ENCODE measurements around the gene SBNO2. TPM values are rescaled to one million over a fixed set of nuclear protein-coding genes. Genes with fewer than 3 reads are reported as not detected.

The SBNO2 gene
- total and polyA plus RNA-seq, 9 of the 15 experiments (the other 6 are each of a cell fraction or from before 2014, with no cell fraction given) = 0.01 to 46.2 (median 6.7) TPM

DNA sequence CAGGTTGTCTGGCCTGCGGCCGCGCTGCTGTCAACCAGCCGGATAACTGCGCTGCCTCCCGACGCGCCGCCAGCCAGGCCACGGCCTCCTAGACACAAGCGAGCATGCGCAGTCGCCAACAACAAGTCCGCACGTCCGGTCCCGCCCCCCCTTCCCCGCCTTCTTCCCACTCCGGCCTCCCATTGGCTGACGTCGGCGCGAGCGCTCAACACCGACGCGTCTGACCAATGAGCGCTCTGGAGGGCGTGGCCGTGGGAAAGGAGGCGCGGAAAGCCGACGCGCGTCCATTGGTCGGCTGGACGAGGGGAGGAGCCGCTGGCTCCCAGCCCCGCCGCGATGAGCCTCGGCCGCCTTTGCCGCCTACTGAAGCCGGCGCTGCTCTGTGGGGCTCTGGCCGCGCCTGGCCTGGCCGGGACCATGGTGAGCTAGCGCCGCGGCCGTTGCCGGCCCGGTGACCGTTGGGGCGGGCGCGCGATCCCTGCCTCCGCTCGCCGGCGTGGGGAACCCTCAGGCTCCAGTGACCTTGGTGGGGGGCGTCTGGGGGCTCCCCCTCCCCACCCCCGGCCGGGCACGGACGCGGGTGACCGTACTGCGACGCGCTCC is 70.3 kb downstream of the SBNO2 start, which contains the start of gene GPX4 (continued):
- TF ChIP-seq ERF (CRISPR knock-in tag; IDR thresholded peaks at IDR 0.05) (peak; percentile 63; the same call in 1 of the 2 replicates), KAT7 (CRISPR knock-in tag; IDR thresholded peaks at IDR 0.05; ENCODE audit: borderline replicate concordance) (peak; percentile 86; the same call in 1 of the 2 replicates), ZNF239 (CRISPR knock-in tag; IDR thresholded peaks at IDR 0.05) (no peak), PPARD (CRISPR knock-in tag; IDR thresholded peaks at IDR 0.05) (no peak), CEBPB (tag; IDR thresholded peaks at IDR 0.05) (no peak), RFX1 (IDR thresholded peaks at IDR 0.05) (no peak), ATF1 (CRISPR knock-in tag; IDR thresholded peaks at IDR 0.05) (peak; percentile 54), ATF1 (tag; IDR thresholded peaks at IDR 0.05) (peak; percentile 89), NRF1 (conservative IDR thresholded peaks at IDR 0.05 in 1 of 2, IDR thresholded peaks at IDR 0.05 in 1 of 2) (peak; percentile 92 to 93), CBFB (CRISPR knock-in tag; IDR thresholded peaks at IDR 0.05) (no peak), SIRT6 (IDR thresholded peaks at IDR 0.05; ENCODE audit: low read depth, low read length) (no peak), POLR2A (conservative IDR thresholded peaks at IDR 0.05) (peak; percentile 97), HDAC1 (IDR thresholded peaks at IDR 0.05) (peak in 1 of 2 experiments; percentile 70; a peak in 2 of 4 replicates), HEY1 (CRISPR knock-in tag; IDR thresholded peaks at IDR 0.05; ENCODE audit: borderline replicate concordance) (no peak), MTA1 (IDR thresholded peaks at IDR 0.05; ENCODE audit: borderline replicate concordance) (no peak)
- TF ChIP-seq, protein P1, sequence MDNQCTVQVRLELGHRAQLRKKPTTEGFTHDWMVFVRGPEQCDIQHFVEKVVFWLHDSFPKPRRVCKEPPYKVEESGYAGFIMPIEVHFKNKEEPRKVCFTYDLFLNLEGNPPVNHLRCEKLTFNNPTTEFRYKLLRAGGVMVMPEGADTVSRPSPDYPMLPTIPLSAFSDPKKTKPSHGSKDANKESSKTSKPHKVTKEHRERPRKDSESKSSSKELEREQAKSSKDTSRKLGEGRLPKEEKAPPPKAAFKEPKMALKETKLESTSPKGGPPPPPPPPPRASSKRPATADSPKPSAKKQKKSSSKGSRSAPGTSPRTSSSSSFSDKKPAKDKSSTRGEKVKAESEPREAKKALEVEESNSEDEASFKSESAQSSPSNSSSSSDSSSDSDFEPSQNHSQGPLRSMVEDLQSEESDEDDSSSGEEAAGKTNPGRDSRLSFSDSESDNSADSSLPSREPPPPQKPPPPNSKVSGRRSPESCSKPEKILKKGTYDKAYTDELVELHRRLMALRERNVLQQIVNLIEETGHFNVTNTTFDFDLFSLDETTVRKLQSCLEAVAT (IDR thresholded peaks at IDR 0.05) = peak in 1 of 2 experiments; percentile 22; a peak in 1 of 4 replicates
- TF ChIP-seq, protein P2, sequence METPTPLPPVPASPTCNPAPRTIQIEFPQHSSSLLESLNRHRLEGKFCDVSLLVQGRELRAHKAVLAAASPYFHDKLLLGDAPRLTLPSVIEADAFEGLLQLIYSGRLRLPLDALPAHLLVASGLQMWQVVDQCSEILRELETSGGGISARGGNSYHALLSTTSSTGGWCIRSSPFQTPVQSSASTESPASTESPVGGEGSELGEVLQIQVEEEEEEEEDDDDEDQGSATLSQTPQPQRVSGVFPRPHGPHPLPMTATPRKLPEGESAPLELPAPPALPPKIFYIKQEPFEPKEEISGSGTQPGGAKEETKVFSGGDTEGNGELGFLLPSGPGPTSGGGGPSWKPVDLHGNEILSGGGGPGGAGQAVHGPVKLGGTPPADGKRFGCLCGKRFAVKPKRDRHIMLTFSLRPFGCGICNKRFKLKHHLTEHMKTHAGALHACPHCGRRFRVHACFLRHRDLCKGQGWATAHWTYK (CRISPR knock-in tag; IDR thresholded peaks at IDR 0.05) = peak; percentile 50; the same call in 1 of the 2 replicates
- TF ChIP-seq, protein P3, sequence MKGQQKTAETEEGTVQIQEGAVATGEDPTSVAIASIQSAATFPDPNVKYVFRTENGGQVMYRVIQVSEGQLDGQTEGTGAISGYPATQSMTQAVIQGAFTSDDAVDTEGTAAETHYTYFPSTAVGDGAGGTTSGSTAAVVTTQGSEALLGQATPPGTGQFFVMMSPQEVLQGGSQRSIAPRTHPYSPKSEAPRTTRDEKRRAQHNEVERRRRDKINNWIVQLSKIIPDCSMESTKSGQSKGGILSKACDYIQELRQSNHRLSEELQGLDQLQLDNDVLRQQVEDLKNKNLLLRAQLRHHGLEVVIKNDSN (CRISPR knock-in tag; IDR thresholded peaks at IDR 0.05) = peak; percentile 68
- TF ChIP-seq, protein P4, sequence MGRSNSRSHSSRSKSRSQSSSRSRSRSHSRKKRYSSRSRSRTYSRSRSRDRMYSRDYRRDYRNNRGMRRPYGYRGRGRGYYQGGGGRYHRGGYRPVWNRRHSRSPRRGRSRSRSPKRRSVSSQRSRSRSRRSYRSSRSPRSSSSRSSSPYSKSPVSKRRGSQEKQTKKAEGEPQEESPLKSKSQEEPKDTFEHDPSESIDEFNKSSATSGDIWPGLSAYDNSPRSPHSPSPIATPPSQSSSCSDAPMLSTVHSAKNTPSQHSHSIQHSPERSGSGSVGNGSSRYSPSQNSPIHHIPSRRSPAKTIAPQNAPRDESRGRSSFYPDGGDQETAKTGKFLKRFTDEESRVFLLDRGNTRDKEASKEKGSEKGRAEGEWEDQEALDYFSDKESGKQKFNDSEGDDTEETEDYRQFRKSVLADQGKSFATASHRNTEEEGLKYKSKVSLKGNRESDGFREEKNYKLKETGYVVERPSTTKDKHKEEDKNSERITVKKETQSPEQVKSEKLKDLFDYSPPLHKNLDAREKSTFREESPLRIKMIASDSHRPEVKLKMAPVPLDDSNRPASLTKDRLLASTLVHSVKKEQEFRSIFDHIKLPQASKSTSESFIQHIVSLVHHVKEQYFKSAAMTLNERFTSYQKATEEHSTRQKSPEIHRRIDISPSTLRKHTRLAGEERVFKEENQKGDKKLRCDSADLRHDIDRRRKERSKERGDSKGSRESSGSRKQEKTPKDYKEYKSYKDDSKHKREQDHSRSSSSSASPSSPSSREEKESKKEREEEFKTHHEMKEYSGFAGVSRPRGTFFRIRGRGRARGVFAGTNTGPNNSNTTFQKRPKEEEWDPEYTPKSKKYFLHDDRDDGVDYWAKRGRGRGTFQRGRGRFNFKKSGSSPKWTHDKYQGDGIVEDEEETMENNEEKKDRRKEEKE (IDR thresholded peaks at IDR 0.05; ENCODE audit: borderline replicate concordance in 1 of 2, control insufficient read depth in 1 of 2, low read depth in 2 of 2, low read length in 1 of 2) = no peak
- TF ChIP-seq, protein P5, sequence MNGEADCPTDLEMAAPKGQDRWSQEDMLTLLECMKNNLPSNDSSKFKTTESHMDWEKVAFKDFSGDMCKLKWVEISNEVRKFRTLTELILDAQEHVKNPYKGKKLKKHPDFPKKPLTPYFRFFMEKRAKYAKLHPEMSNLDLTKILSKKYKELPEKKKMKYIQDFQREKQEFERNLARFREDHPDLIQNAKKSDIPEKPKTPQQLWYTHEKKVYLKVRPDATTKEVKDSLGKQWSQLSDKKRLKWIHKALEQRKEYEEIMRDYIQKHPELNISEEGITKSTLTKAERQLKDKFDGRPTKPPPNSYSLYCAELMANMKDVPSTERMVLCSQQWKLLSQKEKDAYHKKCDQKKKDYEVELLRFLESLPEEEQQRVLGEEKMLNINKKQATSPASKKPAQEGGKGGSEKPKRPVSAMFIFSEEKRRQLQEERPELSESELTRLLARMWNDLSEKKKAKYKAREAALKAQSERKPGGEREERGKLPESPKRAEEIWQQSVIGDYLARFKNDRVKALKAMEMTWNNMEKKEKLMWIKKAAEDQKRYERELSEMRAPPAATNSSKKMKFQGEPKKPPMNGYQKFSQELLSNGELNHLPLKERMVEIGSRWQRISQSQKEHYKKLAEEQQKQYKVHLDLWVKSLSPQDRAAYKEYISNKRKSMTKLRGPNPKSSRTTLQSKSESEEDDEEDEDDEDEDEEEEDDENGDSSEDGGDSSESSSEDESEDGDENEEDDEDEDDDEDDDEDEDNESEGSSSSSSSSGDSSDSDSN (IDR thresholded peaks at IDR 0.05; ENCODE audit: borderline replicate concordance in 1 of 2, low read depth in 2 of 2, low read length in 2 of 2) = peak in 1 of 2 experiments; percentile 78; a peak in 1 of 4 replicates
